ENCODE data around the gene QRFP. TPM values are rescaled to one million over a fixed set of nuclear protein-coding genes. Genes with fewer than 3 reads are reported as not detected.

QRFP gene
- total RNA-seq, 1 donor from 2014 or later: not detected

GRCh38 chr9:130942679-130943078 is 46.1 kb upstream of the QRFP start:
- intact Hi-C loops (cut with DNase I): no loop called here
- no peak for TF ChIP-seq CTCF (IDR thresholded peaks at IDR 0.05)
- DNase-seq (no peak), ATAC-seq (no peak)
- no peak overlapping the region for H3K27ac ChIP-seq
- H3K4me3 ChIP-seq: no peak overlapping the region
- H3K4me1 ChIP-seq: peaks cover 14% of the 10 kb centered on the region
- H3K36me3 ChIP-seq: no peaks in the 10 kb centered on the region
- peaks cover 54% of the 10 kb centered on the region for H3K27me3 ChIP-seq
- H3K9me3 ChIP-seq: no peaks in the 10 kb centered on the region

GRCh38 chr9:130942084-130942483 is 45.5 kb upstream of the QRFP start:
- no peak for TF ChIP-seq CTCF (IDR thresholded peaks at IDR 0.05)
- intact Hi-C loops (cut with DNase I): no loop called here
- ATAC-seq (no peak), DNase-seq (no peak)
- no peaks in the 10 kb centered on the region for H3K9me3 ChIP-seq
- no peaks in the 10 kb centered on the region for H3K36me3 ChIP-seq
- H3K4me3 ChIP-seq: no peak overlapping the region
- no peak overlapping the region for H3K27ac ChIP-seq
- peaks cover 17% of the 10 kb centered on the region for H3K4me1 ChIP-seq
- peaks cover 60% of the 10 kb centered on the region for H3K27me3 ChIP-seq

GRCh38 chr9:130940693-130941576 is 44.3 kb upstream of the QRFP start:
- intact Hi-C loops (cut with DNase I): no loop called here
- H3K4me1 ChIP-seq: peaks cover 17% of the 10 kb centered on the region
- DNase-seq: peak; percentile 90
- peak; percentile 77 for TF ChIP-seq CTCF (IDR thresholded peaks at IDR 0.05)
- H3K27ac ChIP-seq: no peak overlapping the region
- no peak overlapping the region for H3K4me3 ChIP-seq
- H3K36me3 ChIP-seq: no peaks in the 10 kb centered on the region
- ATAC-seq: peak; percentile 90
- no peaks in the 10 kb centered on the region for H3K9me3 ChIP-seq
- peaks cover 69% of the 10 kb centered on the region for H3K27me3 ChIP-seq

- Histone ChIP-seq H3K9me3 (no peaks in the 10 kb centered on the region), H3K27me3 (peaks cover 75% of the 10 kb centered on the region), H3K27ac (no peak overlapping the region), H3K4me1 (peaks cover 17% of the 10 kb centered on the region), H3K36me3 (no peaks in the 10 kb centered on the region), H3K4me3 (no peak overlapping the region)
- DNase-seq (no peak), ATAC-seq (no peak)
- TF ChIP-seq CTCF (IDR thresholded peaks at IDR 0.05): no peak
- intact Hi-C loops (cut with DNase I): no loop called here
Observed at GRCh38 chr9:130940027-130940549, 43.5 kb upstream of the QRFP start.

GRCh38 chr9:130939405-130940026 is 42.9 kb upstream of the QRFP start:
- H3K4me1 ChIP-seq: peaks cover 17% of the 10 kb centered on the region
- no peak for TF ChIP-seq CTCF (IDR thresholded peaks at IDR 0.05)
- H3K36me3 ChIP-seq: no peaks in the 10 kb centered on the region
- no peak overlapping the region for H3K27ac ChIP-seq
- DNase-seq (no peak), ATAC-seq (no peak)
- H3K27me3 ChIP-seq: peaks cover 81% of the 10 kb centered on the region
- peak overlapping the region; percentile 41 for H3K4me3 ChIP-seq
- H3K9me3 ChIP-seq: no peaks in the 10 kb centered on the region
- intact Hi-C loops (cut with DNase I): no loop called here
